Measurements from ENCODE around the gene PRIM1.
"Not testable (repeated sequence)": the region's sequence is repeated elsewhere in the genome, so short reads cannot be mapped to it uniquely, and the experiment has no call there.

Gene PRIM1

DNA sequence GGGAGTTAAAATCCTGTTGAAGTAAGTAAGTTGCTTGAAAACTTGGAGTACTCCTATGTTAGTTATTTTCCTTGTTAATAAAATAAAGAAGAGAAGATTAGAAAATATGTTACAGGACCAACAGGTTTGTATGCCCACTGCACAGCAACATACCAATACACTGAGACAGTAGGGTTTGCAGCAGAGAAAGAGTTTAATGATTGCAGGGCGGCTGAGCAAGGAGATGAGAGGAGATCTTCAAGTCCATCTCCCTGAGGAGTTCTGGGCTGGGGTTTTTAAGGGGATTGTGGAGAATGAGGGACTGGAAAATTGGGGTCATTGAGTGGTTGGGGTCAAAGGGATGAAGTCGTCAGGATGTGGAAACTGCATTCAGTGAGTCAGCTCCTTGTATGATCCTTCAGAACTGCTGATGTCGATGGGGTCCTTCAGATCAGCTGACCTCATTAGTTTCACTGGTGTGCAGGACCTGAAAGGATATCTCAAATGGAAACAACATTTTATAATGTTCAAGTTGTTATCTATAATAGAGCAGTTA lies 6.7 kb upstream of the PRIM1 start:
- H3K4me1 ChIP-seq (ENCODE audit: control insufficient read depth, insufficient read depth, low read length), result peaks cover 4% of the 10 kb centered on the region
- no peaks in the 10 kb centered on the region for H3K9me3 ChIP-seq (ENCODE audit: control insufficient read depth, insufficient read depth, low read length)
- H3K9ac ChIP-seq (ENCODE audit: low read depth, low read length), result no peak overlapping the region
- H3K27me3 ChIP-seq (ENCODE audit: control insufficient read depth, insufficient read depth, low read length), result no peaks in the 10 kb centered on the region
- H3K4me3 ChIP-seq (ENCODE audit: low read depth, low read length), result no peak overlapping the region
- no peaks in the 10 kb centered on the region for H3K36me3 ChIP-seq (ENCODE audit: control insufficient read depth, insufficient read depth, low read length)

DNA sequence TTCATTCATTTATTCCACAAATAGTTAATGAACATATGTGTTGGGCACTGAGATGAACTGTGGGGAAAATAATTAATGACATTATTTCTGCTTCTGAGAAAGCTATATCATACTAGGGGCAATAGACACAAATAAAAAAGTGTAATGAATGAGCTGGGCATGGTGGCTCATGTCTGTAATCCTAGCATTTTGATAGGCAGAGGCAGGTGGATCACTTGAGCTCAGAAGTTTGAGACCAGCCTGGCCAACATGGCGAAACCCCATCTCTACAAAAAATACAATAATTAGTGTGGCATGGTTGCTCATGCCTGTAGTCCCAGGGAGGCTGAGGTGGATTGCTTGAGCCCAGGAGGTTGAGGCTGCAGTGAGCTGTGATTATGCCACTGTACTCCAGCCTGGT lies 5.8 kb upstream of the PRIM1 start:
- not testable (repeated sequence) for H3K4me1 ChIP-seq (ENCODE audit: control insufficient read depth, insufficient read depth, low read length); H3K4me3 ChIP-seq (ENCODE audit: low read depth, low read length); H3K9me3 ChIP-seq (ENCODE audit: control insufficient read depth, insufficient read depth, low read length); H3K9ac ChIP-seq (ENCODE audit: low read depth, low read length); H3K27me3 ChIP-seq (ENCODE audit: control insufficient read depth, insufficient read depth, low read length); H3K36me3 ChIP-seq (ENCODE audit: control insufficient read depth, insufficient read depth, low read length)

DNA sequence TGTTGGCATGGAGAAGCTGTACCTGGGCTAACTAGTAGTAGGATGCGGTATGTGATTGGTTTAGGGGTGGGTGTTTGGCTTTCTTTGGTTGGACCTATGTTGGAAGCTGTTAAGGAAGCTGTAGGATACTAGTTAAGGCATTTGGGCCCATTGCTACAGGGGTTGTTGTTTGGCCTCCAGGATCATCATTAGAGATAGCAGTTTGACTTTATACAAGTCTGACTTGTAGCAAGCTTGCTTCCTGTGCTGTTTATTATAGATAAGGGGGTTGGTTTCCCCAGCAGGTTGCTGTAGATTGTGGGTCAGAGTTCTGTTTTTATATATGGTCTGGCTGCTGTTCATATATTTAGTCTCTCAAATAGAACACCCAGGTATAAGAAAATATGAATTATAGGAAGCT lies 1.4 kb upstream of the PRIM1 start:
- Histone ChIP-seq H3K36me3 (ENCODE audit: control insufficient read depth, insufficient read depth, low read length) (peaks cover 5% of the 10 kb centered on the region), H3K27me3 (ENCODE audit: control insufficient read depth, insufficient read depth, low read length) (no peaks in the 10 kb centered on the region), H3K9ac (ENCODE audit: low read depth, low read length) (no peak overlapping the region), H3K9me3 (ENCODE audit: control insufficient read depth, insufficient read depth, low read length) (no peaks in the 10 kb centered on the region), H3K4me1 (ENCODE audit: control insufficient read depth, insufficient read depth, low read length) (peaks cover 4% of the 10 kb centered on the region), H3K4me3 (ENCODE audit: low read depth, low read length) (no peak overlapping the region)

DNA sequence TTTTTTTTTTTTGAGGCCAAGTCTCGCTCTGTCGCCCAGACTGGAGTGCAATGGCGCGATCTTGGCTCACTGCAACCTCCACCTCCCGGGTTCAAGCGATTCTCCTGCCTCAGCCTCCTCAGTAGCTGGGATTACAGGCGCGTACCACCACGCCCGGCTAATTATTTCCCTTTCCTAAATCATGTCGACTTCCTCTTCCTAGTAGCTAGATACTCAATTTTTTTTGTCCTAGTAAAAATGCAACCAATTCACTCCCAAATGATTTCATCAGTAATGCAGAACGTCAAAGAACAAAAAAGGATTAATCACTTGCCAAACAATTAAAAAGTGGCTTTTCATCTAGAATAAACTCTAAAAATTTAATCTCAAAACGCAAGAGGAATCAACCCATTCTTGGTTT lies 1.5 kb downstream of the PRIM1 start:
- not testable (repeated sequence) for H3K27me3 ChIP-seq (ENCODE audit: control insufficient read depth, insufficient read depth, low read length); H3K9me3 ChIP-seq (ENCODE audit: control insufficient read depth, insufficient read depth, low read length); H3K9ac ChIP-seq (ENCODE audit: low read depth, low read length); H3K4me1 ChIP-seq (ENCODE audit: control insufficient read depth, insufficient read depth, low read length)
- peak overlapping the region; percentile 91 for H3K4me3 ChIP-seq (ENCODE audit: low read depth, low read length)
- peaks cover 11% of the 10 kb centered on the region for H3K36me3 ChIP-seq (ENCODE audit: control insufficient read depth, insufficient read depth, low read length)

DNA sequence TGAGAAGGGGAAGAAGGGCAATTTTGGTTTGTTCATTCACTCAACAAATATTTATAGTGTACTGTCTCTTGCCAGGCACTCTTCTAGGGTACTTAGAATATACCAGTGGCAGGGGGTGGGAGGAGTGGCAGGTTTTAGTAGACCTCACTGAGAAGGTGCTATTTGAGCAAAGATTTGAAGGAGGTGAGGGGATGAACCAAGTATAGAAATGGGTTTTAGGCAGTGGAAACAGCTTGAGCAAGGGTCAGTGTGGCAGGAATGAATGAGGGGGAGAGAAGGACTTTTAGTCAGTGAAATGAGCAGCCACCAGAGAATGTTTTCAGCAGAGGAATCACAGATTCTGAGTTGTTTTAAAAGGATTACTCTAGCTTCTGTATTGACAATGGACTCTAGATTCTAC lies 2.3 kb downstream of the PRIM1 start:
- Histone ChIP-seq H3K4me1 (ENCODE audit: control insufficient read depth, insufficient read depth, low read length) (no peaks in the 10 kb centered on the region), H3K4me3 (ENCODE audit: low read depth, low read length) (no peak overlapping the region), H3K27me3 (ENCODE audit: control insufficient read depth, insufficient read depth, low read length) (no peaks in the 10 kb centered on the region), H3K9me3 (ENCODE audit: control insufficient read depth, insufficient read depth, low read length) (no peaks in the 10 kb centered on the region), H3K36me3 (ENCODE audit: control insufficient read depth, insufficient read depth, low read length) (peaks cover 11% of the 10 kb centered on the region), H3K9ac (ENCODE audit: low read depth, low read length) (no peak overlapping the region)

DNA sequence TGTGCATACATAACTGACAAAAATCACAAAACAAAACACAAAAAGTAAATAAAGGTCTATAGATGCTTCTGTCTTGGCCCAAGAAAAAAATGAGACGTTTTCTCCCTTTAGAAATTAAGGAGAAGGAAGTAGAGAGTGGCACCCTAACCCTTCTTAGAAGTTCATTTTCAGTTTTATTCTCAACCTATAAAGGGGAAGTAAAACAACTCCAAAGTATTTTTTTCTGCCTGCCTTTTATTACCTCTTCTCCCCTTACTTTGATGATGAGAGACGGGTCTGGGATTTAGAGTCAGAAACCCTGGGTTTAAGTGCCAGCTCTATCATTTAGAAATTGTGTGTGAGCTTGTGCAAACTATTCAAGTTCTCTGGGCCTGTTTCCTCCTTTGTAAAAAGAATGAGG lies 2.8 kb downstream of the PRIM1 start:
- no peaks in the 10 kb centered on the region for H3K4me1 ChIP-seq (ENCODE audit: control insufficient read depth, insufficient read depth, low read length)
- no peak overlapping the region for H3K9ac ChIP-seq (ENCODE audit: low read depth, low read length)
- peaks cover 11% of the 10 kb centered on the region for H3K36me3 ChIP-seq (ENCODE audit: control insufficient read depth, insufficient read depth, low read length)
- H3K9me3 ChIP-seq (ENCODE audit: control insufficient read depth, insufficient read depth, low read length), result no peaks in the 10 kb centered on the region
- H3K27me3 ChIP-seq (ENCODE audit: control insufficient read depth, insufficient read depth, low read length), result no peaks in the 10 kb centered on the region
- H3K4me3 ChIP-seq (ENCODE audit: low read depth, low read length), result no peak overlapping the region

DNA sequence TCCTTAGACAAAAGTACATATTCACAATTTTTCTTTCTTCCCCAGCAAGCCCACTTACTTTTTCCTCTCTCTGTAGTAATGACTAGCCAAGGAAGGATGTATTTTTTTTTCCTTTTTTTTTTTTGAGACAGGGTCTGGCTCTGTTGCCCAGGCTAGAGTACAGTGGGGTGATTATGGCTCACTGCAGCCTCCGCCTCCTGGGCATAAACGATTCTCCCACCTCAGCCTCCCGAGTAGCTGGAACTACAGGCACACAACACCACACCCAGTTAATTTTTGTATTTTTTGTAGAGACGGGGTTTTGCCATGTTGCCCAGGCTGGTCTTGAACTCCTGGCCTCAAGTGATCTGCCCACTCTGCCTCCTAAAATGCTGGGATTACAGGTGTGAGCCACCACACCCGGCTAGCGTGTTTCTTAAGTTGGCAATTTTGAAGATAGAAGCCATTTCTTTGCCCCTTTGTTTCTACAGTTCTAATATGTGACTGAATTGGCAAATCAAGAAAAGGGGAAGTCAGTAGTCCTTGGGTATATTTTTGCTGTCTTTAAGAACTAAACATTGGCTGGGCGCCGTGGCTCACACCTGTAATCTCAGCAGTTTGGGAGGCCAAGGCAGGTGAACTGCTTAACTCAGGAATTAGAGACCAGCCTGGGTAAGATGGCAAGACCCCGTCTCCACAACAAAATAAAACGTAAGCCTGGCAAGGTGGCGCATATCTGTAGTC lies 23.8 kb downstream of the PRIM1 start:
- peaks cover 11% of the 10 kb centered on the region for H3K36me3 ChIP-seq (ENCODE audit: control insufficient read depth, insufficient read depth, low read length)
- no peaks in the 10 kb centered on the region for H3K9me3 ChIP-seq (ENCODE audit: control insufficient read depth, insufficient read depth, low read length)
- H3K27me3 ChIP-seq (ENCODE audit: control insufficient read depth, insufficient read depth, low read length), result no peaks in the 10 kb centered on the region
- no peak overlapping the region for H3K9ac ChIP-seq (ENCODE audit: low read depth, low read length)
- no peak overlapping the region for H3K4me3 ChIP-seq (ENCODE audit: low read depth, low read length)
- H3K4me1 ChIP-seq (ENCODE audit: control insufficient read depth, insufficient read depth, low read length), result no peaks in the 10 kb centered on the region

DNA sequence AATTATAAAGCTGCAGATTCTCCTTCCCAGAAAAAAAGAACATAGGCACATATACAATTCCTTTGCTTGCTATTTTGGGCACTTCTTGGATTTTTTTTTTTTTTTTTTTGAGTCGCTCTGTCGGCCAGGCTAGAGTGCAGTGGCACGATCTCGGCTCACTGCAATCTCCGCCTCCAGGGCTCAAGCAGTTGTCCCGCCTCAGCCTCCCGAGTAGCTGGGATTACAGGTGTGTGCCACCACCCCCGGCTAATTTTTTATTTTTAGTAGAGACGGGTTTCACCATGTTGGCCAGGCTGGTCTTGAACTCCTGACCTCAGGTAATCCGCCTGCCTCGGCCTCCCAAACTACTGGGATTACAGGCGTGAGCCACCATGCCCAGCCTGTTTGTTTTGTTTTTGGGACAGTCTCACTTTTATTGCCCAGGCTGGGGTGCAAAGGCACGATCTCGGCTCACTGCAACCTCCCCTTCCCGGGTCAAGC lies 25.9 kb downstream of the PRIM1 start:
- not testable (repeated sequence) for H3K4me3 ChIP-seq (ENCODE audit: low read depth, low read length); H3K9ac ChIP-seq (ENCODE audit: low read depth, low read length); H3K9me3 ChIP-seq (ENCODE audit: control insufficient read depth, insufficient read depth, low read length); H3K36me3 ChIP-seq (ENCODE audit: control insufficient read depth, insufficient read depth, low read length); H3K27me3 ChIP-seq (ENCODE audit: control insufficient read depth, insufficient read depth, low read length)
- H3K4me1 ChIP-seq (ENCODE audit: control insufficient read depth, insufficient read depth, low read length), result peaks cover 14% of the 10 kb centered on the region

DNA sequence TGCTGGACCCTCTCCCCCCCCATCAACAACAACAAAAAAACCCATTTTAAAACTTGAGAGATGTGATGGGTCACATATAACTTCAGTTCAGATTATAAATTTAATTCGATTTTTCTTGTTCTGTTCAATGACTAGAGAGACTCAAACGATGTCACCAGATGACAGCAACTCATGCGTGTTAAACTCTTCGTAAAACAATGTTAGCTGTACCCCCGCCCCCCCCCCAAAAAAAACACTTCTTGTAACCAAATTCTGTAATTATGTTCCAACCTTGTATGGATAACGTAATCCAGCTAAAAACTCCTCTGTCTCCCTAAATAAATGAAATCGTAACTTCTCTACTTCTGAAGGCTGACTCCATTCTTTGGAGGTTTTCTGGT lies 26.4 kb downstream of the PRIM1 start:
- H3K36me3 ChIP-seq (ENCODE audit: control insufficient read depth, insufficient read depth, low read length), result peaks cover 7% of the 10 kb centered on the region
- H3K4me1 ChIP-seq (ENCODE audit: control insufficient read depth, insufficient read depth, low read length), result peaks cover 19% of the 10 kb centered on the region
- no peak overlapping the region for H3K9ac ChIP-seq (ENCODE audit: low read depth, low read length)
- H3K9me3 ChIP-seq (ENCODE audit: control insufficient read depth, insufficient read depth, low read length), result no peaks in the 10 kb centered on the region
- peak overlapping the region; percentile 100 for H3K4me3 ChIP-seq (ENCODE audit: low read depth, low read length)
- H3K27me3 ChIP-seq (ENCODE audit: control insufficient read depth, insufficient read depth, low read length), result no peaks in the 10 kb centered on the region

DNA sequence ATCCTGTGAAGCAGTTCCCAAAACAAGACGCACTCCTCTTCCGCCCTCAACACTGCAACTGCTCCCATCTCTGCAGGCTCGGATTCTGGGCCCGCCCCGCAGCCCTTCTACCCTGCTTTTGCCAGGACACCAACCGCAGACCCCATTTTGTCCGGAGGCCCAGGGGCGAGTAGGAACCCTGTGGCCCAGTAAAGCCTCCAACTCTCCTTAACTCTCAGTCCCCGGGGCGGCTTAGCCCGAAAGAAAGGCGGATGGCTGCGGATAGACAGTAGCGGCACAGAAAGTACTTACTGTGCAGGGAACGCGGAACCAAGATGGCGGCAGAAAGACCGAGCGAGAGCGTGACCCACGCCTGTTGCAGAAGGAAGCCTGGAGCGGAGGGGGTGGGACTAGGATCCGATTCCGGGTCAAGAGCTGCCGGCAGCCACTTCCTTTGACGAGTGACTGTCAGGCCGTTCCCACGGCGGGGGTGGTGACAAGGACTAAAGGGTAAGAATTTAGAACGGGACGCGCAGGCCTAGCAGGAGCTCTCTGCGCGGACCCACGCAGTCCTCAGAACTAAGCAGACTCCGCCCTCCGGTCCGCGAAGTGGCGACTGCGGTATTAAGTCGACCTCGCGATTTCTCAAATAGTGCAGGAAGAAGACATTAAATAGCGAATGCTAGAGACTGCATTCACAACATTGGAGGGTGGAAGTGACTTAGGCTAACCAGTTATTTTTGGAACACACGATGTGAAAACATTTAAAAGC lies 27.0 kb downstream of the PRIM1 start, which contains the start of gene NACA:
Gene NACA (minus strand): TSS at position 328 of the 751 bp plus-strand sequence. CDS start 778 bp downstream, outside the sequence.
- Histone ChIP-seq H3K4me1 (ENCODE audit: control insufficient read depth, insufficient read depth, low read length) (peaks cover 24% of the 10 kb centered on the region), H3K36me3 (ENCODE audit: control insufficient read depth, insufficient read depth, low read length) (peaks cover 7% of the 10 kb centered on the region), H3K9ac (ENCODE audit: low read depth, low read length) (peak within 1 kb of the TSS; percentile 100), H3K9me3 (ENCODE audit: control insufficient read depth, insufficient read depth, low read length) (no peaks in the 10 kb centered on the region), H3K27me3 (ENCODE audit: control insufficient read depth, insufficient read depth, low read length) (no peaks in the 10 kb centered on the region), H3K4me3 (ENCODE audit: low read depth, low read length) (peak within 1 kb of the TSS; percentile 100)

DNA sequence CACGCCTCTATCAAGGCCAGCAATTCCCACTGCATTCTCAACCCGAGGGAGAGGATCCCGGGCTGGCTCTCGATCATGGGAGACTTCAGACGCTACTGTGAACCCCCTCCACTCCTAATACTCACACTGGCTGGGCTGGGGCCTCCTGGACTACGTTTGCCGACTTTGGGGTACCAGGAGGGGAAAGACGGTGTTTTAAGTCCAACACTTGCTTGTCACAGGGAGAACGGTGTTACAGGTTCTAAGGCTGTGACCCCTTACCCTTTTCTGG lies 27.5 kb downstream of the PRIM1 start:
- Histone ChIP-seq H3K36me3 (ENCODE audit: control insufficient read depth, insufficient read depth, low read length) (peaks cover 12% of the 10 kb centered on the region), H3K27me3 (ENCODE audit: control insufficient read depth, insufficient read depth, low read length) (no peaks in the 10 kb centered on the region), H3K9me3 (ENCODE audit: control insufficient read depth, insufficient read depth, low read length) (no peaks in the 10 kb centered on the region), H3K9ac (ENCODE audit: low read depth, low read length) (peak overlapping the region; percentile 100), H3K4me3 (ENCODE audit: low read depth, low read length) (peak overlapping the region; percentile 100), H3K4me1 (ENCODE audit: control insufficient read depth, insufficient read depth, low read length) (peaks cover 24% of the 10 kb centered on the region)
